NT2/D1 (cell line): Measurements from ENCODE around the gene PHETA1.
A peak's percentile ranks its signal among the peaks of the same experiment; 100 is the strongest.

Source experiments
- DNase-seq: peaks from one replicate; pipeline ENCODE4 v3.0.0-alpha.2; 2011; ENCODE audit warnings: low read depth, low spot score
- H3K27me3 ChIP-seq: 2 replicates; pipeline ENCODE4 v1.6.0; 2011; ENCODE audit warnings: mild to moderate bottlenecking; ENCODE audit not compliant: insufficient read length, insufficient read depth
- H3K36me3 ChIP-seq: 2 replicates; pipeline ENCODE4 v1.6.1; 2011; ENCODE audit warnings: mild to moderate bottlenecking, low read length, mixed read lengths; ENCODE audit not compliant: insufficient read depth, insufficient read length
- H3K4me1 ChIP-seq: 2 replicates; pipeline ENCODE4 v1.5.1; 2011; ENCODE audit not compliant: insufficient read depth, insufficient read length
- H3K4me3 ChIP-seq: 2 replicates; pipeline ENCODE4 v1.5.1; 2011; ENCODE audit warnings: low read depth; ENCODE audit not compliant: insufficient read length
- H3K9ac ChIP-seq: 2 replicates; pipeline ENCODE4 v1.6.0; 2011; ENCODE audit warnings: low read depth; ENCODE audit not compliant: insufficient read length
- H3K9me3 ChIP-seq: 2 replicates; pipeline ENCODE4 v1.5.1; 2011; ENCODE audit warnings: mild to moderate bottlenecking, low read length; ENCODE audit not compliant: insufficient read depth
- SUZ12 ChIP-seq: IDR thresholded peaks from 2 replicates; pipeline ENCODE4 v1.6.1; 2011; ENCODE audit not compliant: insufficient read length, insufficient read depth; ENCODE audit errors: extremely low read depth
- YY1 ChIP-seq: IDR thresholded peaks from 2 replicates; pipeline ENCODE4 v1.6.1; 2011; ENCODE audit not compliant: insufficient read length, insufficient read depth
- ZNF274 ChIP-seq: IDR thresholded peaks from 2 replicates; pipeline ENCODE4 v1.6.1; 2011; ENCODE audit warnings: mild to moderate bottlenecking, low read depth, low read length

PHETA1 gene, protein sequence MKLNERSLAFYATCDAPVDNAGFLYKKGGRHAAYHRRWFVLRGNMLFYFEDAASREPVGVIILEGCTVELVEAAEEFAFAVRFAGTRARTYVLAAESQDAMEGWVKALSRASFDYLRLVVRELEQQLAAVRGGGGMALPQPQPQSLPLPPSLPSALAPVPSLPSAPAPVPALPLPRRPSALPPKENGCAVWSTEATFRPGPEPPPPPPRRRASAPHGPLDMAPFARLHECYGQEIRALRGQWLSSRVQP

DNA sequence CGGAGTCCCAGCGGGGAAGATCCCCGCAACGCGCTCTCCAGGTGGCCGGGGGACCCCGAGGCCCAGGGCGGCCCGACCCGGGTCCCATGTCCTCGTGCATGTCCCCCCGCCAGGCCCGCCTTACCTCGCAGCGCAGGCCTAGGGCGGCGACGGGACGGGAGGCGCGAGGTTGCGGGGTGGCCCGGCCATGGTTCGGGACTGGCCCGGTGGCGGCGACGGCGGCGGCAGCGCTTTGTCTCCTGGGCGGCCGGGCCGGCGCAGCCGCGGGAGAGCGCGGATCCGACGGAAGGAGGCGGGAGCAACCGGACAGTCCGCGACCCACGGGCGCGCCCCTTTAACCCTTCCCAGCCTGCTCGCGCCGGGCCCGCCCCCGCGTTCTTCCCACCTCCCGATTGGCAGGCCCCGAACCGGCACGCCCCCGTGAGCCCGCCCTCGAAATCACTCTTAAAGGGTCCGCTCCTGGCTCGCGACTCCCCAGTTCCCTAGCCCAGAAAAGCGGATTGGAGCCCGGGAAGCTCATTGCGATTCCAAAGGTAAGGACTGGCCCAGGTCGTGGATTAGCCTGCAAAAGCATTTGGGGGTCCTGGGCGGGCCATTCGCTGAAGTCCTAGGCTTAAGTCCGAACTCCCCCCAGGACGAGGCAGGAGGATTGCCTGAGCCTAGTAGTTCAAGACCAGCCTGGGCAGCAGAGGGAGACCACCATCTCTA, at the start of gene PHETA1:
PHETA1 (minus strand) TSS at position 308 of the 708 bp plus-strand sequence. CDS start 5,668 bp downstream, outside the sequence.
- peak within 1 kb of the TSS; percentile 90 for H3K4me3 ChIP-seq
- no peak for TF ChIP-seq SUZ12
- no peak for TF ChIP-seq YY1
- TF ChIP-seq ZNF274, result no peak
- no peaks in the 10 kb centered on the region for H3K9me3 ChIP-seq
- peaks cover 7% of the 10 kb centered on the region for H3K27me3 ChIP-seq
- peaks cover 21% of the 10 kb centered on the region for H3K36me3 ChIP-seq
- peak within 1 kb of the TSS; percentile 92 for H3K9ac ChIP-seq
- H3K4me1 ChIP-seq, result peaks cover 5% of the 10 kb centered on the region
- peak; percentile 74 for DNase-seq

DNA sequence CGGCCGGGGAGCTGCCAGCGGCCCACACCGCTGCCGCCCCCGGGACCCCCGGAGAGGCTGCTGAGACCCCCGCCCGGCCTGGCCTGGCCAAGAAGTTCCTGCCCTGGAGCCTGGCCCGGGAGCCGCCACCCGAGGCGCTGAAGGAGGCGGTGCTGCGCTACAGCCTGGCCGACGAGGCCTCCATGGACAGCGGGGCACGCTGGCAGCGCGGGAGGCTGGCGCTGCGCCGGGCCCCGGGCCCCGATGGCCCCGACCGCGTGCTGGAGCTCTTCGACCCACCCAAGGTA, 49.6 kb upstream of the PHETA1 start:
- Histone ChIP-seq H3K4me3 (no peak overlapping the region), H3K4me1 (peaks cover 16% of the 10 kb centered on the region), H3K27me3 (no peaks in the 10 kb centered on the region), H3K9me3 (no peaks in the 10 kb centered on the region), H3K36me3 (peaks cover 61% of the 10 kb centered on the region), H3K9ac (no peak overlapping the region)
- no peak for TF ChIP-seq YY1
- TF ChIP-seq SUZ12, result no peak
- no peak for TF ChIP-seq ZNF274
- DNase-seq, result no peak

DNA sequence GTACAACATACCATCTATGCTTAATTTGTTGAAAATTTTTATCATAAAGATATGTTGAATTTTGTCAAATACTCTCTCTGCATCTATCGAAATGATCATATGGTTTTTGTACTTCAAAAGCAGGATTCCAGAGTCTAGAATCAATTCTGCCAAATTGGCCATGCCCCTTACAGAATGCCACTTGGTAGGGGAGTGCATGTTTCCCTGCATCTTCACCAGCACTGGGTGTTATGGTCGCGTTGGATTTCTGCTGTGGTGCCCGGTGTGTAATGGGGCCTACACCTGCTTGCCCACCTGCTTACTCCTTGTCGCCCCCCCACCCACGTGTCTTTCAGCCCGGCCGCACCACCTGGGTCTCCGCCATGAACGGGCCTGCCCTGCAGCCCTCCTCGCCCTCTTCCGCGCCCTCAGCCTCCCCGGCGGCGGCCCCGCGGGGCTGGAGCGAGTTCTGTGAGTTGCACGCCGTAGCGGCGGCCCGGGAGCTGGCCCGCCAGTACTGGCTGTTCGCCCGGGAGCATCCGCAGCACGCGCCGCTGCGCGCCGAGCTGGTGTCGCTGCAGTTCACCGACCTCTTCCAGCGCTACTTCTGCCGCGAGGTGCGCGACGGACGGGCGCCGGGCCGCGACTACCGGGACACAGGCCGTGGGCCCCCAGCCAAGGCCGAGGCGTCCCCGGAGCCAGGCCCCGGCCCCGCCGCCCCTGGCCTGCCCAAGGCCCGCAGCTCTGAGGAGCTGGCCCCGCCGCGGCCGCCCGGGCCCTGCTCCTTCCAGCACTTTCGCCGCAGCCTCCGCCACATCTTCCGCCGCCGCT, 49.1 kb upstream of the PHETA1 start:
- Histone ChIP-seq H3K9me3 (no peaks in the 10 kb centered on the region), H3K36me3 (peaks cover 59% of the 10 kb centered on the region), H3K27me3 (no peaks in the 10 kb centered on the region)

DNA sequence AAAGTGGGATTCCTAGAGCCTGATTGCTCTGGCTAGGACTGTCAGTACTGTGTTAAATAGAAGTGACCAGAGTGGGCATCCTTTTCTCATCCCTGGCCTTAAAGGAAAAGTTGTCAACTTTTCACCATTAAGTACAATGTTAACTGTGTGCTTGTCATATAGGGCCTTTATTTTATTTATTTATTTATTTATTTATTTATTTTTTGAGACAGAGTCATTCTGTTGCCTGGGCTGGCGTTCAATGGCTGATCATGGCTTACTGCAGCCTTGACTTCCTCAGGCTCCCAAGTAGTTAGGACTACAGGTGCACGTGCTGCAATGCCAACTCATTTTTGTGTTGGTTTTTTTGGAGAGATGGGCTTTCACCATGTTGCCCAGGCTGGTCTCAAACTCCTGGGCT, 48.4 kb upstream of the PHETA1 start:
- DNase-seq, result no peak
- TF ChIP-seq YY1, result no peak
- TF ChIP-seq SUZ12, result no peak
- no peak for TF ChIP-seq ZNF274
- no peaks in the 10 kb centered on the region for H3K27me3 ChIP-seq
- H3K9me3 ChIP-seq, result no peaks in the 10 kb centered on the region
- no peak overlapping the region for H3K9ac ChIP-seq
- peaks cover 57% of the 10 kb centered on the region for H3K36me3 ChIP-seq
- H3K4me1 ChIP-seq, result peaks cover 19% of the 10 kb centered on the region
- H3K4me3 ChIP-seq, result no peak overlapping the region

More for the DNA sequence above, 49.1 kb upstream of the PHETA1 start:
- Histone ChIP-seq H3K9ac (no peak overlapping the region), H3K4me1 (peaks cover 17% of the 10 kb centered on the region), H3K4me3 (no peak overlapping the region)
- no peak for DNase-seq
- TF ChIP-seq SUZ12 (no peak), ZNF274 (no peak), YY1 (no peak)

DNA sequence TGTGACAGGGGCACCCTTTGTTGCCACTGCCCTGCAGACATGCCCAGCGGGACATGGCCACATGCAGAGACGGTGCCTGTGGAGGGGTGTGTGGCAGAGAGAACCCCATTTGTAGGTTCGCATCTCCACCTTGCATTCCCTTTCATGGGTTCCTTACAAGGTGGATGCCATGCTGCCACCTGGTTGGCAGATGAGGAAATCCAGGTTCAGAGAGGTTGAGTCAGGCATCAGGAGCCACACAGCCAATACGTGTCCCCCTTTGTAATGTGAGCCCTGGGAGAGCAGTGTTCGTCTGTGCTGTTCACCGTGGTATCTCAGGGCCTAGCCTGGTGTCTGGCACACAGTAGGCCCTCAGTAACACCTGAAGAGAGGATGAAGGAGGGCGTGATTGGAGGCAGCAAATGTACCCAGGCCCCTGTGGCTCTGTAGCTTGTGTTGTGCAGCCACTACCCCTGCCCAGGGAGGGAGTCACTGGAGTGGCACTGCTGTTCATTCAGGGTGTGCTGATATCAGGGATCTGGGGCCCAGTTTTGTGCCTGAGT, 45.9 kb upstream of the PHETA1 start:
- Histone ChIP-seq H3K36me3 (peaks cover 37% of the 10 kb centered on the region), H3K27me3 (no peaks in the 10 kb centered on the region), H3K9me3 (no peaks in the 10 kb centered on the region), H3K4me3 (no peak overlapping the region), H3K4me1 (peaks cover 40% of the 10 kb centered on the region), H3K9ac (no peak overlapping the region)
- TF ChIP-seq SUZ12, result no peak
- TF ChIP-seq ZNF274, result no peak
- TF ChIP-seq YY1, result no peak
- no peak for DNase-seq

DNA sequence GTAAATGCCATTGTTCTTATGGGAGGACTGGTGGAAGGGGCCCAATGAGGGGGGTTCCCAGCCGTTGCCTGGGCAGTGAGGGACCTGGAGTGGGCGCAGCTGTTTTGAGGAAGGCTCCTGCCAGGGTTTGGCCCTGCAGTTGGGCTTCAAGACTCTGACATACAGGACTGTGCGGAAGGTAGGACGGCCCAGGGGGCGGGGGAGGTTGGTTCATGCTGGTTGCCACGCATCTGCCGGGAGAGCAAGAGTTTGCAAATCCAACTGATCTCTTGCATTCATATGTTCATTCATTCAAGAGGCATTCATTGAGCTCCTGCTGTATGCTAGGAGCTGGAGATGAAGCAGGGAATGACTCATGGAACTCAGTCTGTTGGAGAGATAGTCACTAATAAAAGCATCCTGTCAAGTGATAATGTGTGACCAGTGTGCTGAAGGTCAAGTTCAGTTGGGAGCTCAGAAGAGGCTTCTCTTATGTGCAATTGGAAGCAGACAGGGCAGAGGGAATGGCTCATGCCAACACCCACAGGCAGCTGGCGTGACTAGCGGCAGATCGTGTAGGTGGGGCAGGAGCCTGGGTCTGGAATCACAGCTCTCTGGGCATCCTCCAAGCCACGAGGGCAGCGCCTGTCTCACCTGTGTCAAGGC, 44.7 kb upstream of the PHETA1 start:
- Histone ChIP-seq H3K9ac (peak overlapping the region; percentile 61), H3K4me1 (peaks cover 46% of the 10 kb centered on the region), H3K27me3 (no peaks in the 10 kb centered on the region), H3K4me3 (no peak overlapping the region), H3K9me3 (no peaks in the 10 kb centered on the region), H3K36me3 (peaks cover 26% of the 10 kb centered on the region)
- TF ChIP-seq ZNF274, result no peak
- TF ChIP-seq YY1, result no peak
- no peak for TF ChIP-seq SUZ12
- DNase-seq, result no peak

DNA sequence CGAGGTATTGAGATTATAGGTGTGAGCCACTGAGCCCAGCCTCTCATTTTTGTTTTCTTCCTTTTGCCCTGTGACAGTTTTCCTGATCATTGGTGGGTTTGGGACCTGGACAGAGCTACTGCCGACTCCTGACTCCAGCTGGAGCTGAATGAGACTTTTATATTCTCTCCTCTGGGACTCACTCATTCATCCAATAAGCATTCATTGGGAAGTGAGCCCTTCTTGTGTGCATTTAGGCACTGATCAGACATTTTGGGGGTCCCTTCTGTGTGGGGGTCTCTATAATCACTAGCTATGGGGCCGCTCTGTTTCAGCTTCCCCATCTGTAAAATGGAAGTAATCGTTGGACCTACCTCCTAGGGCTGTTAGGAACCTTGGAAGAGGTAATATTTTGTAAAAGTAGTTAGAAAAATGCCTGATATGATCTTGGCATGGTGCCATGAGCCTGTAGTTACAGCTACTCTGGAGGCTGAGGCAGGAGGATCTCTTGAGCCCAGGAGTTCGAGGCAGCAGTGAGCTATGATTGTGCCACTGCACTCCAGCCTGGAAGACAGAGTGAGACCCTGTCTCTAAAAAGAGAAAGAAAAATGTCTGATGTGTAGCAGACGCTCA, 44.0 kb upstream of the PHETA1 start:
- H3K27me3 ChIP-seq, result no peaks in the 10 kb centered on the region

More for the DNA sequence above, 44.0 kb upstream of the PHETA1 start:
- Histone ChIP-seq H3K9me3 (no peaks in the 10 kb centered on the region), H3K36me3 (peaks cover 25% of the 10 kb centered on the region), H3K4me1 (peaks cover 46% of the 10 kb centered on the region), H3K4me3 (no peak overlapping the region), H3K9ac (peak overlapping the region; percentile 61)
- no peak for TF ChIP-seq SUZ12
- TF ChIP-seq YY1, result no peak
- no peak for TF ChIP-seq ZNF274
- DNase-seq, result no peak
